Activated CD4-positive, alpha-beta T cell treated with anti-CD3 and anti-CD28 coated beads for 48 hours (primary cell): ENCODE results near the gene ALK.

ENCODE experiments used
- DNase-seq: peaks from one replicate; pipeline ENCODE4 v3.0.0-alpha.2; 2020

Gene ALK

GRCh38 chr2:29643196-29643595, 278.2 kb downstream of the ALK start:
- no peak for DNase-seq

- no peak for DNase-seq
Observed at GRCh38 chr2:29640360-29640759, 281.0 kb downstream of the ALK start.

GRCh38 chr2:29638641-29639040, 282.7 kb downstream of the ALK start:
- no peak for DNase-seq

- no peak for DNase-seq
Observed at GRCh38 chr2:29634916-29635315, 286.5 kb downstream of the ALK start.

GRCh38 chr2:29632018-29632417, 289.4 kb downstream of the ALK start:
- no peak for DNase-seq

GRCh38 chr2:29629495-29629894, 291.9 kb downstream of the ALK start:
- no peak for DNase-seq

GRCh38 chr2:29628862-29629261, 292.5 kb downstream of the ALK start:
- no peak for DNase-seq

- no peak for DNase-seq
Observed at GRCh38 chr2:29628108-29628745, 293.2 kb downstream of the ALK start.

- DNase-seq, result no peak
Observed at GRCh38 chr2:29627279-29627711, 294.1 kb downstream of the ALK start.

GRCh38 chr2:29620890-29621289, 300.5 kb downstream of the ALK start:
- no peak for DNase-seq

- no peak for DNase-seq
Observed at GRCh38 chr2:29619689-29620088, 301.7 kb downstream of the ALK start.

GRCh38 chr2:29618024-29618423, 303.4 kb downstream of the ALK start:
- no peak for DNase-seq

- no peak for DNase-seq
Observed at GRCh38 chr2:29617351-29617750, 304.0 kb downstream of the ALK start.

- no peak for DNase-seq
Observed at GRCh38 chr2:29616569-29616968, 304.8 kb downstream of the ALK start.

- DNase-seq, result no peak
Observed at GRCh38 chr2:29615841-29616240, 305.5 kb downstream of the ALK start.

- DNase-seq, result no peak
Observed at GRCh38 chr2:29615183-29615582, 306.2 kb downstream of the ALK start.

GRCh38 chr2:29614295-29614830, 307.0 kb downstream of the ALK start:
- DNase-seq, result no peak

GRCh38 chr2:29613792-29614266, 307.6 kb downstream of the ALK start:
- DNase-seq, result no peak

GRCh38 chr2:29613067-29613466, 308.3 kb downstream of the ALK start:
- DNase-seq, result no peak

- DNase-seq, result no peak
Observed at GRCh38 chr2:29612568-29612967, 308.8 kb downstream of the ALK start.

GRCh38 chr2:29611850-29612249, 309.5 kb downstream of the ALK start:
- no peak for DNase-seq

- DNase-seq, result no peak
Observed at GRCh38 chr2:29611261-29611660, 310.1 kb downstream of the ALK start.

- DNase-seq, result no peak
Observed at GRCh38 chr2:29610569-29610968, 310.8 kb downstream of the ALK start.

GRCh38 chr2:29607038-29607420, 314.4 kb downstream of the ALK start:
- DNase-seq, result no peak
